ENCODE measurements around the gene ZNF335. TPM values are rescaled to one million over a fixed set of nuclear protein-coding genes. Genes with fewer than 3 reads are reported as not detected.
A peak's percentile ranks its signal among the peaks of the same experiment; 100 is the strongest.

ZNF335 gene
- total and polyA plus RNA-seq, 2 of the 8 experiments (the other 6 are each of a cell fraction or from before 2014, with no cell fraction given): 12.4 to 14.6 TPM

DNA sequence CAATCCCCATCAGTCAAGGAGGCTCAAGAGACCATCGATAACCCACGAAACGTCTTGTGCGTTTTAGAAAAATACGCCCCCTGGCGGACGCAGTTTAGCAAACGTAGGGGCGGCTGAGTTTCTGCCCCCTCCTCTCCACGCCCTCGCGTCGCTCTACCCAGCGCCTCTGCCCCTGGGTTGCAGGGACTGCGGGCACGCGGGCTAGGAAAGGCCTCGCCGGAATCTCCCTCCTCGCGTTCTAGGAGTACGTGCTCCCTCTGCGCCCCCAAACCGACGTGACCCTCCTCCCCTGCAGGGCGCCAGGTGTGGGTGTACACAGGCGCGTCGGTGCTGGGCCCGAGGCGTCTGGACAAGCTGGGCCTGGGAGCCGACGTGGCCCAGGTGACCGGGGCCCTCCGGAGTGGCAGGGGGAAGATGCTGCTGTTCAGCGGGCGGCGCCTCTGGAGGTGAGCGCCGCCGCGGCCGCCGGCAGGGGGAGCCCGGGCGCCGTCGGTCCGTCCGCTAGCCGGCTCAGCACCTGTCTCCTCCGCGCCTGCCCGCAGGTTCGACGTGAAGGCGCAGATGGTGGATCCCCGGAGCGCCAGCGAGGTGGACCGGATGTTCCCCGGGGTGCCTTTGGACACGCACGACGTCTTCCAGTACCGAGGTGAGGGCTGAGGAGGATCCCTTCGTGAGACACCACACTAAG is 42.0 kb upstream of the ZNF335 start (continued):
- TF ChIP-seq, protein P1, sequence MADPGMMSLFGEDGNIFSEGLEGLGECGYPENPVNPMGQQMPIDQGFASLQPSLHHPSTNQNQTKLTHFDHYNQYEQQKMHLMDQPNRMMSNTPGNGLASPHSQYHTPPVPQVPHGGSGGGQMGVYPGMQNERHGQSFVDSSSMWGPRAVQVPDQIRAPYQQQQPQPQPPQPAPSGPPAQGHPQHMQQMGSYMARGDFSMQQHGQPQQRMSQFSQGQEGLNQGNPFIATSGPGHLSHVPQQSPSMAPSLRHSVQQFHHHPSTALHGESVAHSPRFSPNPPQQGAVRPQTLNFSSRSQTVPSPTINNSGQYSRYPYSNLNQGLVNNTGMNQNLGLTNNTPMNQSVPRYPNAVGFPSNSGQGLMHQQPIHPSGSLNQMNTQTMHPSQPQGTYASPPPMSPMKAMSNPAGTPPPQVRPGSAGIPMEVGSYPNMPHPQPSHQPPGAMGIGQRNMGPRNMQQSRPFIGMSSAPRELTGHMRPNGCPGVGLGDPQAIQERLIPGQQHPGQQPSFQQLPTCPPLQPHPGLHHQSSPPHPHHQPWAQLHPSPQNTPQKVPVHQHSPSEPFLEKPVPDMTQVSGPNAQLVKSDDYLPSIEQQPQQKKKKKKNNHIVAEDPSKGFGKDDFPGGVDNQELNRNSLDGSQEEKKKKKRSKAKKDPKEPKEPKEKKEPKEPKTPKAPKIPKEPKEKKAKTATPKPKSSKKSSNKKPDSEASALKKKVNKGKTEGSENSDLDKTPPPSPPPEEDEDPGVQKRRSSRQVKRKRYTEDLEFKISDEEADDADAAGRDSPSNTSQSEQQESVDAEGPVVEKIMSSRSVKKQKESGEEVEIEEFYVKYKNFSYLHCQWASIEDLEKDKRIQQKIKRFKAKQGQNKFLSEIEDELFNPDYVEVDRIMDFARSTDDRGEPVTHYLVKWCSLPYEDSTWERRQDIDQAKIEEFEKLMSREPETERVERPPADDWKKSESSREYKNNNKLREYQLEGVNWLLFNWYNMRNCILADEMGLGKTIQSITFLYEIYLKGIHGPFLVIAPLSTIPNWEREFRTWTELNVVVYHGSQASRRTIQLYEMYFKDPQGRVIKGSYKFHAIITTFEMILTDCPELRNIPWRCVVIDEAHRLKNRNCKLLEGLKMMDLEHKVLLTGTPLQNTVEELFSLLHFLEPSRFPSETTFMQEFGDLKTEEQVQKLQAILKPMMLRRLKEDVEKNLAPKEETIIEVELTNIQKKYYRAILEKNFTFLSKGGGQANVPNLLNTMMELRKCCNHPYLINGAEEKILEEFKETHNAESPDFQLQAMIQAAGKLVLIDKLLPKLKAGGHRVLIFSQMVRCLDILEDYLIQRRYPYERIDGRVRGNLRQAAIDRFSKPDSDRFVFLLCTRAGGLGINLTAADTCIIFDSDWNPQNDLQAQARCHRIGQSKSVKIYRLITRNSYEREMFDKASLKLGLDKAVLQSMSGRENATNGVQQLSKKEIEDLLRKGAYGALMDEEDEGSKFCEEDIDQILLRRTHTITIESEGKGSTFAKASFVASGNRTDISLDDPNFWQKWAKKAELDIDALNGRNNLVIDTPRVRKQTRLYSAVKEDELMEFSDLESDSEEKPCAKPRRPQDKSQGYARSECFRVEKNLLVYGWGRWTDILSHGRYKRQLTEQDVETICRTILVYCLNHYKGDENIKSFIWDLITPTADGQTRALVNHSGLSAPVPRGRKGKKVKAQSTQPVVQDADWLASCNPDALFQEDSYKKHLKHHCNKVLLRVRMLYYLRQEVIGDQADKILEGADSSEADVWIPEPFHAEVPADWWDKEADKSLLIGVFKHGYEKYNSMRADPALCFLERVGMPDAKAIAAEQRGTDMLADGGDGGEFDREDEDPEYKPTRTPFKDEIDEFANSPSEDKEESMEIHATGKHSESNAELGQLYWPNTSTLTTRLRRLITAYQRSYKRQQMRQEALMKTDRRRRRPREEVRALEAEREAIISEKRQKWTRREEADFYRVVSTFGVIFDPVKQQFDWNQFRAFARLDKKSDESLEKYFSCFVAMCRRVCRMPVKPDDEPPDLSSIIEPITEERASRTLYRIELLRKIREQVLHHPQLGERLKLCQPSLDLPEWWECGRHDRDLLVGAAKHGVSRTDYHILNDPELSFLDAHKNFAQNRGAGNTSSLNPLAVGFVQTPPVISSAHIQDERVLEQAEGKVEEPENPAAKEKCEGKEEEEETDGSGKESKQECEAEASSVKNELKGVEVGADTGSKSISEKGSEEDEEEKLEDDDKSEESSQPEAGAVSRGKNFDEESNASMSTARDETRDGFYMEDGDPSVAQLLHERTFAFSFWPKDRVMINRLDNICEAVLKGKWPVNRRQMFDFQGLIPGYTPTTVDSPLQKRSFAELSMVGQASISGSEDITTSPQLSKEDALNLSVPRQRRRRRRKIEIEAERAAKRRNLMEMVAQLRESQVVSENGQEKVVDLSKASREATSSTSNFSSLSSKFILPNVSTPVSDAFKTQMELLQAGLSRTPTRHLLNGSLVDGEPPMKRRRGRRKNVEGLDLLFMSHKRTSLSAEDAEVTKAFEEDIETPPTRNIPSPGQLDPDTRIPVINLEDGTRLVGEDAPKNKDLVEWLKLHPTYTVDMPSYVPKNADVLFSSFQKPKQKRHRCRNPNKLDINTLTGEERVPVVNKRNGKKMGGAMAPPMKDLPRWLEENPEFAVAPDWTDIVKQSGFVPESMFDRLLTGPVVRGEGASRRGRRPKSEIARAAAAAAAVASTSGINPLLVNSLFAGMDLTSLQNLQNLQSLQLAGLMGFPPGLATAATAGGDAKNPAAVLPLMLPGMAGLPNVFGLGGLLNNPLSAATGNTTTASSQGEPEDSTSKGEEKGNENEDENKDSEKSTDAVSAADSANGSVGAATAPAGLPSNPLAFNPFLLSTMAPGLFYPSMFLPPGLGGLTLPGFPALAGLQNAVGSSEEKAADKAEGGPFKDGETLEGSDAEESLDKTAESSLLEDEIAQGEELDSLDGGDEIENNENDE (IDR thresholded peaks at IDR 0.05; ENCODE audit: insufficient replicate concordance, low read length): no peak
- no peak for TF ChIP-seq TAF1 (IDR thresholded peaks at IDR 0.05; ENCODE audit: low read depth, low read length)
- TF ChIP-seq MAFK (IDR thresholded peaks at IDR 0.05; ENCODE audit: low read depth, low read length): no peak
- TF ChIP-seq SAP30 (IDR thresholded peaks at IDR 0.05; ENCODE audit: insufficient read depth, insufficient replicate concordance, low read length): no peak
- TF ChIP-seq CBX5 (IDR thresholded peaks at IDR 0.05; ENCODE audit: low read depth, low read length): no peak
- no peak; the same call in 1 of the 2 replicates for TF ChIP-seq YY1 (IDR thresholded peaks at IDR 0.05; ENCODE audit: low read depth, low read length)
- TF ChIP-seq, protein P2, sequence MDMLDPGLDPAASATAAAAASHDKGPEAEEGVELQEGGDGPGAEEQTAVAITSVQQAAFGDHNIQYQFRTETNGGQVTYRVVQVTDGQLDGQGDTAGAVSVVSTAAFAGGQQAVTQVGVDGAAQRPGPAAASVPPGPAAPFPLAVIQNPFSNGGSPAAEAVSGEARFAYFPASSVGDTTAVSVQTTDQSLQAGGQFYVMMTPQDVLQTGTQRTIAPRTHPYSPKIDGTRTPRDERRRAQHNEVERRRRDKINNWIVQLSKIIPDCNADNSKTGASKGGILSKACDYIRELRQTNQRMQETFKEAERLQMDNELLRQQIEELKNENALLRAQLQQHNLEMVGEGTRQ (IDR thresholded peaks at IDR 0.05; ENCODE audit: low read length): no peak
- no peak for TF ChIP-seq SIX5 (IDR thresholded peaks at IDR 0.05; ENCODE audit: low read depth, low read length)
- TF ChIP-seq TCF12 (IDR thresholded peaks at IDR 0.05; ENCODE audit: low read depth, low read length): peak; percentile 94

All from H1 (cell line).